ENCODE results near the gene PYGO2.

The PYGO2 gene

DNA sequence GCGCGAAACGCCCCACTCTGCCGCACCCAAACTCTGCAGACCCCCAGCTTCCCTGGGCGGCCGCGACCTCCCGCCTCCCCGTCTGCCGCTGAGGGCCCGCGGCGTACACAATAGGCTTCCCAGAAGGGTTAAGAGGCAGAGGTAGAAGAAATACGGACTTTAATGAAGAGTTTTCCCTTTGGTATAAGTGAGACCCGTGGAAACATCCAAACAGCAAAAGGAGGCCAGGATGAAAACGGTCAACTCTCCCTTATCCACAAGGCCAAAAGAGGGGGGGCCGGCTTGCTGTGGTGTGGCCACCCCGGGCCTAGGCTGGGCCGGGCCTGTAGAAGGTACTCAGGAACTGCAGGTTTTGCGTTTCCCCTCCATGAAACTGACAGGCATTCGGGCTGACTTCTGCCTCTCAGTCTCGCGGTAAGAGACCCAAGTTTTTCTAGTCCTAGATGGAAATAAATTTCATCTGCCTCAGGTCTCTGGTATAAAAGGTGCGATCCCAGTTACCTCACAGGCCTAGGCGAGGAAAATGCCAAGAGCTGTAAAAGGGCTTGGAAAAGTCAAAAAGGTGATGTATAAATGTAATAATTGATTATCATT, 671 bp upstream of the PYGO2 start:
- no peak for DNase-seq (ENCODE audit: low read depth in 3 of 3)

- DNase-seq (ENCODE audit: low read depth in 3 of 3) = no peak
These were observed 991 bp downstream of the PYGO2 start for GRCh38 chr1:154960446-154961136.

DNA sequence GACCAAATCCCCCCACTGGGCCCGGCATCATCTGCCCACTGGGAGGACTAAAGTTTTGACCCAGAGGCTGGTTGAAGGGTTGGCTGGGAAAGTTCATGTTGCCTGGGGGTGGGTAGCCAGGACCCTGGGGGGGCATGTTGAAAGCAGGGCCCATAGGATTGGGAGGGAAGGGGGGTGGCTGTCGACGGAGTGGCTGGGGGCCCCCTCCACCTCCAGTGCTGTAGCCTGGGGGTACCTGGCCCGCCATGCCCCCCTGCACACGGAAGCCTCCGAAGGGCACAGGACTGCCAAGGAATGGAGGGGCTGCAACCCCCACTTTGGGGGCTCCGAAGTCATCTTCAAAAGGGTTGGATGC, 2.2 kb downstream of the PYGO2 start:
- DNase-seq (ENCODE audit: low read depth in 3 of 3) = no peak

DNA sequence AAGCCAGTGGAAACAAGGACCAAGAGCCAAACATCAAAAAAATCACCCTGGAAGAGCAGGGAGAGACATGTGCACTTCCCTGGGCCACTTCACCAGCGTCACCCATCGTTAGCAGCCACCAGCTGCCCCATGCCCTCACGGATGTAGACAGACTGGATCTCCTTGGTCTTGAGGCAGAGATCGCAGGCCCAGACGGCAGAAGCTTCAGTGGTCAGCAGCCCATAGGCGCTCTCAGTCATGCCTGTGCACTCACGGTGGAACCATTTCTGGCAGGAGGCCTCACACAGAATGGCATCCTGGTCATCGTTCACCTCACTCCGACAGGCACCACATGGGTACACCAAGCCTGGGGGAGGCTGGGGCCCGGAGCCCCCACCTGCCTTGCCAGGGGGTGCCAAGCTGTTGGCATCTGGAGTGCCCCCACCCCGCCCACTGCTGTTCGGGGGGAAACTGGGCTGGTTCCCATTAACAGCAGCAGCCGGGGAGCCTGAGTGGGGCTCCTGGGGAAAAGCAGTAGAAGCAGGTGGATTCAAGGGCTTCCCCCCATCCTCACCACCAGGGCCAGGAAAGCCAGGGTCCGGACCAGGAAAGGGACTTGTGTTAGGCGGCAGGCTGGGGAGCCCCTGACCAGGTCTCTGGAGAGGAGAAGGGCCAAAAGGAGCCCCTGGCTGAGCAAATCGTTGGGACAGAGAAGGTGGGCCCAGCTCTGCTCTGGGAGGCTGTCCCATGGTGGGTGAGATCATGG, 2.7 kb downstream of the PYGO2 start:
- DNase-seq (ENCODE audit: low read depth in 3 of 3) = no peak

DNA sequence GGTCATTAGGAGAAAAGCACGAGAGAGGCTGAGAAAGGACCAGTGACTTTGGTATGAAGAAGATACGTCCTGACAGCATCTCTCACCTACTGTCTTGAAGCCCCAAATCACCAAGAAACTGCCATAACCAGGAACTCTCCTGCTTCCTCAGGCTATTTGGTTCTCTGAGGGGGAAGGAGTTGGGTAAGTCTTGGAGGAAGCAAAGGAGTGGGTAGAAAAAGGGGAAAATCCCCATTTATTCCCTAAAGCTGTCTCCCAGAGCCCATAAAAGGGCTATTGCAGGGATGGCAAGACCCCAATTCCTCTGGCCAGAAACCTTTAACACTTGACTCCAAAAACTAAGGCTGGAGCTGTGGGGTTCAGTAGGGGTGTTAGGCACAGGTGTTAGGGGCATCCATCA, 3.5 kb downstream of the PYGO2 start:
- DNase-seq (ENCODE audit: low read depth in 3 of 3) = no peak

- no peak for DNase-seq (ENCODE audit: low read depth in 3 of 3)
These were observed 4.4 kb downstream of the PYGO2 start for GRCh38 chr1:154957091-154957657.

DNA sequence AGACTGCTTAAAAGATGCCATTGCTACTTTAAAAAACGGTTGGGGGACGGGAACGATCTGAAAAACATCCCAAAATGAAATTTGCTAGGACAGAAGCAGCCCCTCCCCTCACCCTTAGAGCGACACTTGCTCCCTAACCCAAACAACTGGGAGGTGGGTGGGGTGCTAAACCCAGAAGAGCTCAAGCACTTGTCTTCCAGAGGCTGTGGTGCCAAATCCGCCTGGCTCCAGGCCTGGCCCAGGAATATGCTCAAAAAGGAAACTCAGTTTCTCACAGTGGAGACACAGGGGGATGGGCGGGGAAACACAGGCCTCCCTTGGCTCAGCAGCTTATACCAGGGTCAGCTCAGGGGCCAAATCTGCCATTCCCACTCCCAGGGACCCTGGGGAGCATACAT, 5.0 kb downstream of the PYGO2 start:
- DNase-seq (ENCODE audit: low read depth in 3 of 3) = no peak

GRCh38 chr1:154955718-154956543, 5.7 kb downstream of the PYGO2 start, which contains the start of gene PBXIP1:
TSS of gene PBXIP1 (minus strand) at chr1:154956099. CDS start at chr1:154953721, 2,378 bp downstream.
- DNase-seq (ENCODE audit: low read depth in 3 of 3) = peak; percentile 53 to 66 (median 55)

DNA sequence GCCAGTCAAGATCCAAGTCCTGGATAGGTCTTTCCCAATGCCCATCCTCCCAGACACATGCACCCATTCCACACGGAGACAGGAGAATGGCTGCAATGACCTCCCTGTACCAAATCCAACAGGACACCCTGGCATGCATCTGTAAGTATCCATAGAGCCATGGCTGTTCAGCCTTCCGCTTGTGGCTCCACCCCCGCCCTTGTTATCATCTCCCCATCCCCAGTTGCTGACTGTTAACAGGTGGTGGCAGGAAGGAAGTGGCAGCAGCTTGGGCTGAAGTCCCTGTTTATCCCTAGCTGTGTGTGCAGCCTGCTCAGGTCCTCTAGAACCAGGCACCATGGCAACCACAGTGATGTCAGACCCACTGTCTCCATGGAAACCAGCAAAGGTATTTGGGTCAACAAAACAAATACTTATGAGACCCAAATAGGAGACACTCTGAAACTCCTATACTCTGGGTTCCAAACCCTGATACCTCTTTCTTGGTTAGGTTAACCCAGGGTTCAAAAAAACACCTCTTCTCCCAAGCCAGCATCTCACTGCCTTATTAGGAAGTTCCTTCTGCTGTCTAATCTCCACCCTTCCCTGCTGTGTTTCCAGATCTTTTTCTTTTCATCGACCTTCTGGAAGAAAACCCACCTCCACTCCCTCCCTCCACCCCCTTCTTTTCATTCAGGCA, 6.4 kb downstream of the PYGO2 start:
- peak; percentile 64 to 79 (median 70) for DNase-seq (ENCODE audit: low read depth in 3 of 3)

GRCh38 chr1:154954541-154954940, 7.0 kb downstream of the PYGO2 start:
- no peak for DNase-seq (ENCODE audit: low read depth in 3 of 3)

- DNase-seq (ENCODE audit: low read depth in 3 of 3) = no peak
These were observed 8.0 kb downstream of the PYGO2 start for GRCh38 chr1:154953611-154954038.

DNA sequence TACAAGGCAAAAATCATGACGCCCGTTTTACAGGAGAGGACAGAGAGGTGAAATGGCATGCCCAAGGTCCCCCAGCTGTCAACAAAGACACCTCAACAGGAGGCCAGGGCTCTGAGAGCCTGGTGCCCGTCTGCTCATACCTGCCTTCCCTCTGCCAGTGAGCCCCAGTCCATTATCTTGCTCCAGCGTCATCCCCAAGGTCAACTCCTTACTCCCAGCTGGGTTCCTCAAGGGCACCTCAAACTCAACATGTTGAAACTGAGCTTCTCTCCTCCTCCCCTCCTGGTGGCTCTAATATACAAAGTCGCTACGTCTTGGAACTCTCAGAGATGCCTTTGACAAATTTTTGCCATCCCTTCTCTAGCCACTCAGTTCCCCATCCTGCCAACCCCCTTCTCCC, 8.9 kb downstream of the PYGO2 start:
- no peak for DNase-seq (ENCODE audit: low read depth in 3 of 3)

- peak in 2 of 3 donors; percentile 41 to 44 for DNase-seq (ENCODE audit: low read depth in 3 of 3)
These were observed 9.5 kb downstream of the PYGO2 start for GRCh38 chr1:154951901-154952657.

DNA sequence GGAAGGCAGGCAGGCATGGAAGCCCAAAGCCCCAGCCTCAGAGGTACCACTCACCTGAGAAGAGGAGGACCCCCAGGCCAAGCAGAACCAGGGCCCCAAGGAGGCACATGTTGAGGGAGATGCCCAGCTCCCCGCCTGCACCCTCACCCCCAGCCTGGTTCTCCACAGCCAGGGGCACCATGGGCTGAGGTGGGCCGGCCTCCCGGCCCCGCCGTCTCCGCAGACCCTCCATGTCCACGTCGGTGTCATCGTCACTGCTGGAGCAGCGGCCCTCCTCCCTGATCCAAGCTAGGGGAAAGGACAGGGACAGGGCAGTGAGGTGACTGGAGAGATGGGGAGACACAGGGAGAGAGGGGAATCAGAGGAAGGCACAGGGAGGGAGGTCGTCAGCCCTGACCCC, 13.5 kb downstream of the PYGO2 start:
- no peak for DNase-seq (ENCODE audit: low read depth in 3 of 3)

GRCh38 chr1:154945962-154946850, 15.4 kb downstream of the PYGO2 start:
- DNase-seq (ENCODE audit: low read depth in 3 of 3) = no peak

DNA sequence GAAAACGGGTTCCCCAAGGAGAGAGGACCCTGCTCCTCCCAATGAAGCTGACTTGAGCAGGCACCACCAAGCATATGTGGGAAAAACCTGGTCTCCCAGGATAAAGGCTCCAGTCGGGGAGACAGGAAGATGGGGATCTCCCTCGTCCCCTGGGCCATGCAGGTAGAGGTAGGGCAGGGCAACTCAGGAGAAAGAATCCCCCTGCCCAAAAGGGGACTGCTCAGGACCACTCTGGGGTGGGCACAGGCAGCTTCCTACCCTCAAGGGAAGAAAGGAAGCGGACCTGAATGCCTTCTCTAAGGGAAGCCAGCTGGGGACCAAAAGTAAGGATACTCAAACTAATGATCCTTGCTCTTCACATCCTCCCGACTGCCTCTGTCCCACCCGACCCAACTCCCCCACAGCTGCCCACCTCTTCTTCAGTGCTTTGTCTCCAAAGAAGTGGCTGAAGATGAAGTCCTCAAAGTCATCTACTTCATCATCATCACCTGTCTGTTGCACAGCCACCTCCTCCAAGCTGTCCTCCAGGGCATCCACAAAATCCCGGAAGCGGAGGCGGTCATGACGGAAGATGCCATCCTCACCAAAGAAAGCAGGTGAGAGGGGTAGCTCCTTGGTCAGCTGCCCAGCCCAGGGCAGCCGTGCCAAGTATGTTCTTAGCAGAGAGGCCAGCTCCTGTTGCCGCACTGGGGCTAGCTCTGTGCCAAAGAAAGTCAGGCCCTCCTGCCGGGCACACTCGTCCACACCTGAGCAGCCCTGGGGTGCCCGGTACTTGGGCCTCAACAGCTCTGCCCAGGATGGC, 16.2 kb downstream of the PYGO2 start:
- DNase-seq (ENCODE audit: low read depth in 3 of 3) = no peak

GRCh38 chr1:154944401-154945159, 17.0 kb downstream of the PYGO2 start:
- DNase-seq (ENCODE audit: low read depth in 3 of 3) = no peak

All from stimulated activated CD4-positive, alpha-beta T cell treated with anti-CD3 and anti-CD28 coated beads, TNF-alpha, amount 100 ng/mL, for 48 hours (primary cell).